ENCODE results near the gene FAM163A.
"Not testable (repeated sequence)": the region's sequence is repeated elsewhere in the genome, so short reads cannot be mapped to it uniquely, and the experiment has no call there.

FAM163A gene

GRCh38 chr1:179794669-179795068, 51.6 kb downstream of the FAM163A start:
- DNase-seq: no peak

- no peak for DNase-seq
Observed at GRCh38 chr1:179798213-179798863, 55.2 kb downstream of the FAM163A start.

- DNase-seq: no peak
Observed at GRCh38 chr1:179798864-179799516, 55.9 kb downstream of the FAM163A start.

- no peak for DNase-seq
Observed at GRCh38 chr1:179800481-179800880, 57.4 kb downstream of the FAM163A start.

- DNase-seq: no peak
Observed at GRCh38 chr1:179803104-179803503, 60.0 kb downstream of the FAM163A start.

- no peak for DNase-seq
Observed at GRCh38 chr1:179803918-179804317, 60.8 kb downstream of the FAM163A start.

GRCh38 chr1:179804417-179804816, 61.3 kb downstream of the FAM163A start:
- DNase-seq: not testable (repeated sequence)

GRCh38 chr1:179805291-179806195, 62.5 kb downstream of the FAM163A start:
- DNase-seq: no peak

GRCh38 chr1:179806333-179806732, 63.2 kb downstream of the FAM163A start:
- no peak for DNase-seq

GRCh38 chr1:179807291-179807690, 64.2 kb downstream of the FAM163A start:
- DNase-seq: no peak

- DNase-seq: no peak
Observed at GRCh38 chr1:179807691-179808485, 64.8 kb downstream of the FAM163A start.

- DNase-seq: no peak
Observed at GRCh38 chr1:179808503-179808902, 65.4 kb downstream of the FAM163A start.

- no peak for DNase-seq
Observed at GRCh38 chr1:179809506-179810366, 66.6 kb downstream of the FAM163A start.

GRCh38 chr1:179810367-179810715, 67.2 kb downstream of the FAM163A start:
- DNase-seq: no peak

GRCh38 chr1:179812501-179813292, 69.6 kb downstream of the FAM163A start:
- DNase-seq: no peak

GRCh38 chr1:179813626-179814545, 70.8 kb downstream of the FAM163A start:
- no peak for DNase-seq

GRCh38 chr1:179814546-179814838, 71.4 kb downstream of the FAM163A start:
- no peak for DNase-seq

- DNase-seq: no peak
Observed at GRCh38 chr1:179815641-179816040, 72.5 kb downstream of the FAM163A start.

- no peak for DNase-seq
Observed at GRCh38 chr1:179816196-179816960, 73.3 kb downstream of the FAM163A start.
